NOMO-1 (cell line): Measurements from ENCODE around the gene OAS3.
"Not testable (repeated sequence)": the region's sequence is repeated elsewhere in the genome, so short reads cannot be mapped to it uniquely, and the experiment has no call there.

Experiments used
- DNase-seq, 2 experiments: peaks; one replicate each; lab custom pipeline; 2025; ENCODE audit not compliant: unreplicated experiment in 2 of 2; lab: John Stamatoyannopoulos, UW

The OAS3 gene

GRCh38 chr12:112957125-112957524 lies 18.9 kb downstream of the OAS3 start:
- not testable (repeated sequence) for DNase-seq

GRCh38 chr12:112961074-112961473 lies 22.8 kb downstream of the OAS3 start:
- DNase-seq, result no peak

- DNase-seq, result no peak
Measured at GRCh38 chr12:112961536-112961935, 23.3 kb downstream of the OAS3 start.

GRCh38 chr12:112962561-112962960 lies 24.3 kb downstream of the OAS3 start:
- DNase-seq, result no peak

GRCh38 chr12:112963227-112963861 lies 25.1 kb downstream of the OAS3 start:
- no peak for DNase-seq

- DNase-seq, result no peak
Measured at GRCh38 chr12:112964067-112964670, 25.9 kb downstream of the OAS3 start.

- no peak for DNase-seq
Measured at GRCh38 chr12:112964915-112965314, 26.6 kb downstream of the OAS3 start.

- DNase-seq, result no peak
Measured at GRCh38 chr12:112965643-112966042, 27.4 kb downstream of the OAS3 start.

- DNase-seq, result no peak
Measured at GRCh38 chr12:112967306-112967705, 29.0 kb downstream of the OAS3 start.

GRCh38 chr12:112967858-112968257 lies 29.6 kb downstream of the OAS3 start:
- DNase-seq, result no peak

- DNase-seq, result no peak
Measured at GRCh38 chr12:112969547-112970306, 31.5 kb downstream of the OAS3 start.

GRCh38 chr12:112970391-112970790 lies 32.1 kb downstream of the OAS3 start:
- DNase-seq, result no peak

- no peak for DNase-seq
Measured at GRCh38 chr12:112971248-112971647, 33.0 kb downstream of the OAS3 start.

- no peak for DNase-seq
Measured at GRCh38 chr12:112973011-112973735, 34.9 kb downstream of the OAS3 start.

- DNase-seq, result peak in 1 of 2 experiments; percentile 43
Measured at GRCh38 chr12:112973818-112974231, 35.6 kb downstream of the OAS3 start.

- no peak for DNase-seq
Measured at GRCh38 chr12:112974904-112975303, 36.6 kb downstream of the OAS3 start.

GRCh38 chr12:112977139-112977538 lies 38.9 kb downstream of the OAS3 start:
- no peak for DNase-seq

GRCh38 chr12:112977641-112978040 lies 39.4 kb downstream of the OAS3 start:
- DNase-seq, result no peak

- DNase-seq, result peak; percentile 90 to 95
Measured at GRCh38 chr12:112978163-112979040, 40.1 kb downstream of the OAS3 start, which contains the start of gene OAS2. Gene OAS2, plus strand, starts transcription at chr12:112978519. Its CDS starts 90 bp downstream, at chr12:112978609.

- DNase-seq, result no peak
Measured at GRCh38 chr12:112979041-112979680, 40.9 kb downstream of the OAS3 start.
